GM10266 (cell line): ENCODE data around the gene SYNGR4.
"Not testable (repeated sequence)": the region's sequence is repeated elsewhere in the genome, so short reads cannot be mapped to it uniquely, and the experiment has no call there.

ENCODE experiments used
- DNase-seq: peaks from one replicate; pipeline ENCODE4 v3.0.0; 2012; ENCODE audit errors: extremely low spot score
- CTCF ChIP-seq: IDR thresholded peaks from 2 replicates; pipeline ENCODE4 v1.5.1; 2012; ENCODE audit warnings: mild to moderate bottlenecking, low read depth; ENCODE audit not compliant: control insufficient read depth, insufficient read depth; ENCODE audit errors: missing control alignments

SYNGR4 gene

GRCh38 chr19:48364598-48365348, 606 bp downstream of the SYNGR4 start:
- TF ChIP-seq CTCF = no peak
- no peak for DNase-seq

DNA sequence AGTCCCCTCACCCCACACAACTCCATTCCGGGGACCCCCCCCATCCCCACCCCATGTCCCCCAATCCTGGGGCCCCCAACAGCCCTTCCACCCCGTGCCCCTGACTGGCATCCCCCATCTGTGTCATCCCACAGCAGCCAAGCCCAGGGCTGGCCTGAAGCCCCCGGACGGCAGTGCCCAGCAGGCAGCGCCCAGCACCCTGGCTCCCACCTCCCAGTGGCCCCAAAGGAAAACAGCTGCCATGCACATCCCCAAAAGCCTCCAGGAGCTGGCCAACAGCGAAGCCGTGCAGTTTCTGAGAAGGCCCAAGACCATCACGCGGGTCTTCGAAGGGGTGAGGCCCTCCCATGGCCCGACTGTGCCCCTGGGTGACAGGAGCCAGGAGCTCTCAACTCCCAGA, 1.4 kb downstream of the SYNGR4 start:
- TF ChIP-seq CTCF = no peak

GRCh38 chr19:48367855-48368254, 3.7 kb downstream of the SYNGR4 start:
- no peak for TF ChIP-seq CTCF
- DNase-seq = no peak

More for the DNA sequence above, 1.4 kb downstream of the SYNGR4 start:
- no peak for DNase-seq

- no peak for TF ChIP-seq CTCF
- DNase-seq = no peak
These were observed 4.8 kb downstream of the SYNGR4 start for GRCh38 chr19:48368936-48369335.

DNA sequence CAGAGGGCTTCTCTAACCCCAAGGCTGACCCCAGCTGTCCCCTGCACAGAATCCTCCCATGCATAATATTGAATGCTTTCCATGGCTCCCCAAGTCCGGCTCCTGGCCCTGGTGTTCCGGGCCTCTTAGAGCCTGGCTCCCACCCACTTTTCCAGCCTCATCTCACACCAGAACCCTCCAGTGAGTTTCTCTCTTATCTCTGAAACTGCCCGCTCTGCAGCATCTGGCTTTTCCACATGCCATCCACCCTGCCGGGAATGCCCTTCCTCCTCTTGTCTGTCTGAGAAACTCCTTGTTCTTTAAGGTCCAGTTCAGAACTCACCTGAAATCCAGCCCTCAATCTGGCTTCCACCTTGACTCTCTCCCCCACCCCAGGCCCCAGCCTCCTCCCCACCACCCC, 6.8 kb downstream of the SYNGR4 start:
- TF ChIP-seq CTCF = no peak
- DNase-seq = no peak

GRCh38 chr19:48371367-48371766, 7.2 kb downstream of the SYNGR4 start:
- no peak for TF ChIP-seq CTCF
- no peak for DNase-seq

DNA sequence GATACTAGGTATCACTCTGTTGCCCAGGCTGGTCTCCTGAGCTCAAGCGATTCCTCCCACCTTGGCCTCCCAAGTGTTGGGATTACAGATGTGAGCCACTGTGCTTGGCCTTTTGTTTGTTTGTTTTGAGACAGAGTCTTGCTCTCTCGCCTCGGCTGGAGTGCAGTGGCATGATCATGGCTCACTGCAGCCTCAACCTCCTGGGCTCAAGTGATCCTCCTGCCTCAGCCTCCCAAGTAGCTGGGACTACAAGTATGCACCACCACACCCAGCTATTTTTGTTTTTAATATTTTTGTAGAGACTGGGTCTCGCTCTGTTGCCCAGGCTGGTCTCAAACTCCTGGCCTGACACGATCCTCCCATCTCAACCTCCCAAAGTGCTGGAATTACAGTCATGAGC, 7.6 kb downstream of the SYNGR4 start:
- DNase-seq = not testable (repeated sequence)

GRCh38 chr19:48372904-48373303, 8.7 kb downstream of the SYNGR4 start:
- DNase-seq = no peak
- no peak for TF ChIP-seq CTCF
